Stimulated activated CD8-positive, alpha-beta memory T cell treated with anti-CD3 and anti-CD28 coated beads, Interleukin-7, amount 100 ng/mL, for 4 hours (primary cell): ENCODE measurements around the gene VPS26C.
A peak's percentile ranks its signal among the peaks of the same experiment; 100 is the strongest.

Experiments
- DNase-seq, 2 donors: peaks; one replicate each; pipeline ENCODE4 v3.0.0-alpha.2; 2020; ENCODE audit warnings: low read depth in 2 of 2

The VPS26C gene

DNA sequence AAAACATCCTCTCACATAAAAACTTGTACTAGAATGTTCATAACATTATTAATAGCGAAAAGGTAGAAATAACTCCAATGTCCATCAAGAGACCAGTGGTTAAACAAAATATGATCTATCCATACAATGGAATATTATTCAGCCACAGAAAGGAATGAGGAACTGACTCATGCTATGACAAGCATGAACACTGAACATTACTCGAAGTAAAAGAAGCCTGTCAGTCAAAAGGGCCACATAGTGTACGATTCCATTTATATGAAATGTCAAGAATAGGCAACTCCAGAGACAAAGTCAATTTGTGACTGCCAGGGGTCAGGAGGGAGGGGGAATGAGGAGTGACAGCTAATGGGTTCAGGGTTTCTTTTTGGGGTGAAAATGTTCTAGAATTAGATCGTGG lies 2.3 kb downstream of the VPS26C start:
- no peak for DNase-seq

DNA sequence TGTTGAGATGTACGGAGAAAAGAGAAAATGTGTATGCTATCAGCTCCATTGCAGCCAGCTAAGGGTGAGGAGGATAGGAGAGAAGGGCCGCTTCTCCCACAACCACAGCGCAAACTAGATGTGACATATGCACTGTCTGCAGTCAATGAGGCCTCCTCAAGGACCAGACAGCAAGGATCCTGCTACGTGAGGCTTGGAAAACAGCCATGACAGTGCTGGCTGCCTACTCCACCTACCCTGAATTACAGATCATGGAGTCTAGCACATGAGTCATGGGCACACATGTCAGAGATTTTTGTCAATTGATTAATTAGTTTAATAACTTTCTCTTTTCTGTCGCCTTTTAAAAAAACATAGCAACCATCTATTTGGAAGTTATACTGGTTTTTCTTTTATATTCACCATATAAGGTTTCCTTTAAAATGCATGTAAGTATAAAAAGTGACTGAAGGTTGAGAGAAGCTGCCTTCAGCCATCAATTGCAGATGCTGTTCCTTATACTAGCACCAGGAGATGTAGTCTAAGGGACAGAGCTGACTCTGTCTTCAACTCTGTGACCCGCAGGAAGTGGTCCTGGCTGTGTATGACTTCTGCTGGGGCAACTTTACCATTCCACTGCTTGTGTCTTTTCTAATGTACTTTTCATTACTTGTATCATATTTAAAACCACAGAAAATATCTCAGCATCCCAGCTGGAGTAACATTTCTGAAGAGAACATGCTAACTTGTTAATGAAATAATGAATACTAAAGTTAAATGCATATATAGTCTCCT lies 3.1 kb downstream of the VPS26C start:
- DNase-seq, result no peak

DNA sequence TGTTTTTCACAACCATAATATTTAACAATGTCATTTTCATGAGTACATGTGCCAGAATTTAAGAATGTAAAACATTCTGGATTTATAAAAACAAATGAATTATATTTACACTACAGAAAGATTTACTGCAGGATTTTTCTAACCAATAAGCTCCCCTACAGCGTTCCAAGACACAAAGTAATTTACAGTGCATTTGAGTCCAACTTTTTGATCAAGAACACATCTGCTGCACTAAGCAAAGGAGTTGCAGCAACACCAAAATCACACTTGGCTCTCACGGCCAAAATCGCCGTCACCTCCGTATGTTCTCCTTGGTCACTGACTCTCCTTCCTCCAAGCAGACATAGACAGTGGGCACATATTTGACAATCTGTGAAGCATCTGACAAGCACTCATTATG lies 7.7 kb downstream of the VPS26C start:
- no peak for DNase-seq

- peak; percentile 63 to 75 for DNase-seq
These were observed 8.9 kb downstream of the VPS26C start for GRCh38 chr21:37257967-37258877.

GRCh38 chr21:37257511-37257966 lies 9.6 kb downstream of the VPS26C start:
- DNase-seq, result no peak

DNA sequence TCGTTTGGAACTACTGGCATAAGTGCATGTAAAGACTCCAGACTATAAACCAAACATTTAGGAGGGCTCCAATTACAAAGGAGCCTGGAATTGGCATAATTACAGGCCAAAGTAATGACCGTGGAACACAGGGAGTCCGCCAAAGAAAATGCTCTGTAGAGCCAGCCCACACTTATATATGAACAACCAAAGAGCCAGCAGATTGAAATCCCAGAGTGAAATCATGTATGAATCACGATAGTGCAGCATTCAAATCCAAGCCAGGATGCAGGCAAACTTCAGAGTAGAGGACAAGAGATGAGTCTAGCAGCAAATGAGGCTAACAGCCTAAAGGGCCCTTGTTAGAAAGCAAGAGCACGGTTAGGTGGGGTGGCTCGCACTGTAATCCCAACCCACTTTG lies 13.1 kb downstream of the VPS26C start:
- DNase-seq, result no peak

GRCh38 chr21:37251294-37251634 lies 15.9 kb downstream of the VPS26C start:
- no peak for DNase-seq

GRCh38 chr21:37249112-37249904 lies 17.8 kb downstream of the VPS26C start:
- no peak for DNase-seq

DNA sequence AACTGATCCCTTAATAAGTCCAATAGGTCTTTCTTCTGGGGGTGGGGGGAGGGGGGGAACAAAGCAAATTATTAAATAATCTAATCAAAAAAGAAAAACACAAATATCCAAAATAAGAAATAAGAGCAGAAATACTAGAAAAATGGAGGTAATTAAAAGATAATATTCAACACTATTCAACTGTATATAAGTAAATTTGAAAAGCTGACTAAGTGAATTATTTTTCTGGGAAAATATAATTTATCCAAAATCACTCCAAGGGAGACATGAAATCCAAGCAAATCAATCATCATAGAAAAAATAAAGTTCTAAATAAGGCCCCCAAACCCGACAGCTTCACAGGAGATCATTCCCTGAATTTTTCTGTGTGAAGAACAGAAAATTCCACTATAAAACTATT lies 18.8 kb downstream of the VPS26C start:
- DNase-seq, result no peak

GRCh38 chr21:37245151-37245550 lies 22.0 kb downstream of the VPS26C start:
- DNase-seq, result no peak

DNA sequence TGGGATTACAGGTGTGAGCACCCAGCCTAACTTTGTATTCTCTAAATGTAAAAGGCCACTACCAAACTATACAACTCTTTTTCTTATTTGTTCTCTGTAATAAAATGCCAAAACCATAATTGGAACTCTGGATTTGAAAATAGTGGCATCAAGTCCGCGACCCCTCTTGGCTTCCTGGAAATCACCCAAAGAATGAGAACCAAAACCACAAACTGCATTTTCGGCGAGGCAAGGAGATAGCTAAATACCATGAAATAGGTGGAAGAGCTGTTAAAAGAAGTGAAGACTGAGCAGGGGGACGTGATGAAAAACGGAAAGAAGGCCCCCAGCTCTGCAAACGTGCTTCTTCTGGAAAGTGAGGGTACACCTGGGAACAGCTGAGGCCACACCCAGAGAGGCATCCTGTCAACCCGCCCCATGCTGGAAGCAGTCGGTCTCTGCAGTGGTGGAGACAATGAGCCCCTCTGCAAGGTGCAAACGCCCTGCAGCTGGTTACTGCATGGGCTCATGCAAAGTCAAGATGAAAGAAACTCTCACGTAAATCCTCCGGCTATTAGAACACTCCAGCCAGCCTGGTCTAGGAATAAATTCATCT lies 22.5 kb downstream of the VPS26C start:
- no peak for DNase-seq

GRCh38 chr21:37243961-37244360 lies 23.2 kb downstream of the VPS26C start:
- DNase-seq, result no peak

DNA sequence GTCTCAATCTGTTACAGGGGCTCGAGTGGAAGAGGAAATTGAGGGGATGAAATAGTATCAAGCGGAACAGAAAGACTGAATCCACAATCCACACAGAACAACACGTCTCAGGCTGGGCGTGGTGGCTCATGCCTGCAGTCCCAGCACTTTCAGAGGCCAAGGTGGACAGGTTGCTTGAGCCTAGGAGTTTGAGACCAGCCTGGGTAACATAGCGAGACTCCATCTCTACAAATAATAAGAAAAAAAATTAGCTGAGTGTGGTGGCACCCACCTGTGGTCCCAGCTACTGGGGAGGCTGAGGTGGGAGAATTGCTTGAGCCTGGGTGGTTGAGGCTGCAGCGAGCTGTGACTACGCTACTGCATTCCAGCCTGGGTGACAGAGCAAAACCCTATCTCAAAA lies 25.7 kb downstream of the VPS26C start:
- DNase-seq, result no peak

GRCh38 chr21:37240978-37241377 lies 26.2 kb downstream of the VPS26C start:
- no peak for DNase-seq

GRCh38 chr21:37237764-37238163 lies 29.4 kb downstream of the VPS26C start:
- no peak for DNase-seq

DNA sequence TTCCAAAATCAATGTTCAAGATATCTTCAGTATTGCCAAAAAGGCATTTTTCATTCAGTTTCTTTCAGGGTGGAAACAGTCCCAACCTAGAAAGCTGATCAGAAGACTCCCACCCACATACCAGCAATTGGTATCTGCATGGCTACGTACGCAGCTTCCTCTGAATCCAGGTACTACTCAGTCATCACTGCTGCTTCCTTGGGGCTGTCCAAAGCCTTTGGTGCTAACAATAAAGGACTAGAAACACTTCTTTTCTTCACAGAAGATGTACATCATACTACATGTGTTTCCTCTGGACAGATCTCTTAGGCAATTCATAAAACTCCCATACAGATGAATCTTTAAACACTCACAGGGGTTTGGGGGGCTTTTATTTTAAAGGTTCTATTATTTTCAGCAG lies 29.8 kb downstream of the VPS26C start:
- no peak for DNase-seq

DNA sequence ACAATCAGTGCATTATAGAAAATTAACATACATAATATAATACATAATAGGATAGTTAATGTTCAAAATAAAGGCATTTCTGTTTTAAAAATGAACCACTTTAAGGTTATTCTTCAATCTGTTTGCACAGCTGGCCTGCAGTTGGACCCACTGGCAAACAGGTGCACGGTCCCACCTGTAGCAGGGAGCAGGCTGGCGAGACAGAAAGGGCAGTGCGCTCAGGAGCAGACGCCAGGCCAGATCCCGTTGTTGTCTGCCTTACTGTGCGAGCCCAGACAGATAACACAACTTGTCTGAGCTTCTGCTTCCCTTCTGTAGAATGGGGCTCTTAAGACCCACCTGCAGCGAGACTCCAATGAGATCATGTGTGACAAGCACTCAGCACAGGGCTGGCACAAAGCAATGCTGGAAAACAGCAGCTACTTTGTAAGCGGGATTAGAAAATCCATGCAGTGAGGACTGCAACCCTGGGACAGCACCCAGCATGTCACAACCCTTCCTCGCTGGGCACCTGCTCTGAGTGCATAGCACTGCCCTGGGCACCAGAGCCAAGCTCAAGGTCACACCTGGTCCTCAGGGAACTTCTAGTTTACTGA lies 33.5 kb downstream of the VPS26C start:
- DNase-seq, result no peak

- DNase-seq, result no peak
These were observed 34.7 kb downstream of the VPS26C start for GRCh38 chr21:37232274-37233018.

- DNase-seq, result no peak
These were observed 35.5 kb downstream of the VPS26C start for GRCh38 chr21:37231671-37232070.

DNA sequence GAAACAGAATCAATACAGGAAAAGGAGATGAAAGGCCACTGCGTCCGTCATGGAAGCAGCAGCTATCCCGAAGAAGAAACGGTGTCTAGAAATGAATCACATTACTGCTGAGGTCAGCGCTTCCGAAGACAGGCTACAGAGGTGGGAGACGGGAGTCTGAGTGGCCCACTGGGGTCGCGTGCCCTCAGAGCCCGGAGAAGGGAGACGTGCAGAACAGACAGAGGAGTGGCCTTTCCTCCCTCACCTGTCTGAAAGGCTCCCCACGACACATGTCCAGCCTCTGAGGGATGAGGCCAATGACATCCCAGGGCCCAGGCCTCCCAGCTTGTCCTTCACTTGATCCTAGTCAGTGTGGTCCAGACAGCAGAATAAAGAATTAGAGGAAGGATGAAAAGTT lies 35.9 kb downstream of the VPS26C start:
- no peak for DNase-seq
